Activated CD4-positive, alpha-beta T cell treated with anti-CD3 and anti-CD28 coated beads, Interleukin-2, amount 50 U/mL, for 16 hours (primary cell): Measurements from ENCODE around the gene GABPB1.
A peak's percentile ranks its signal among the peaks of the same experiment; 100 is the strongest.
"Not testable (repeated sequence)": the region's sequence is repeated elsewhere in the genome, so short reads cannot be mapped to it uniquely, and the experiment has no call there.

Experiments
- DNase-seq: peaks from one replicate; pipeline ENCODE4 v3.0.0-alpha.2; 2020

The GABPB1 gene

DNA sequence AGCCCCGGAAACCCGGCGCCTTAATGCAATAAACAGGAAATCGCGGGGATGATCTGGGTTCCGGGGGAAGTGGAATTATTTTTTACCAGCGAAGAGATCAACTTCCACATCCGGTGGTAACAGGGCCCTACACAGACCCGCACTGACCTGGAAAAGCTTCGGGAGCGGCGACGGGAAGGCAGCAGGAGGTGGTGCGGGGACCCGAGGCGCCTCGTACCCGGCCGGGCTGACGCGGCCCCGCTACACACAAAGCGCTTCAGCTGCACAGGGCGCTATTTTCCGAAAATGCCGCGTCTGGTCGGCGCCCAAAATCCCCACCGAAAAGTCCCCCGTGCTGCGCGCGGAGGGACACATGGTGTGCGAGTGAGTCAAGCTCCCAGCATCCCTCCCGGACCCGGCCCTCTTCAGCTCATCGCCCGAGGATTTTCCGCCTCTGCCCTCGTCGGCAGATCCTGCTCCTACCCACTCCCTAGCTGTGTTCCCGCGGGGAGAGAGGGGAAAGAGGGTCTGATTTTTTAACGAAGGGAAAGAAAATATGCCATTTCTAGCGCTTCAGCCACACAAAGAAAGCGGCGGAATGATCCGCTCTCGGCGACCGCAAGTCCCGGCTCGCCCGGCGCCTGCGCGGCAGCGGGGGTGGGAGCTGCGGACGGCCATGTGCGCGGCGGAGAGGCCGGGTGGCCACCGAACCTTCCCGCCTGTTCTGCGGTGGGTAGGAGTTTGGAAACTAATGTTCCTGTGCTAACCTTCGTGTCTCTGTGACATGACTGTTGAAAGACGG lies at the start of gene GABPB1:
TSS of gene GABPB1 (minus strand) at position 361 of the 781 bp plus-strand sequence. CDS start 45,400 bp downstream, outside the sequence.
- DNase-seq: peak; percentile 89

DNA sequence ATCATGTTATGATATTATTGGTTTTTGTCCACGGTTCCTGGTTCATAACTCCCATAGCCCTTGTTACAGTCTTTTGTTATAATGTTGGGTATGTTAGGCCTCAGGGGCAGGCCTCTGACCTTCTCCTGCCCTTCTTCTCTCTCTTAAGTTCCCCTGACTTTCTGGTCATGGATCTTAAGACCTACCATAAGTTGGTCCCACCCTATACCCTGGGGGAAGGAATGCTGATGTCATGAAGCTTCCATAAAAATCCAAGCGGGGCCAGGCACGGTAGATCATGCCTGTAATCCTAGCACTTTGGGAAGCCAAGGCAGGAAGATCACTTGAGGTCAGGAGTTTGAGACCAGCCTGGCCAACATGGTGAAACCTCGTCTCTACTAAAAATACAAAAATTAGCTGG lies 36.6 kb upstream of the GABPB1 start:
- DNase-seq: not testable (repeated sequence)

DNA sequence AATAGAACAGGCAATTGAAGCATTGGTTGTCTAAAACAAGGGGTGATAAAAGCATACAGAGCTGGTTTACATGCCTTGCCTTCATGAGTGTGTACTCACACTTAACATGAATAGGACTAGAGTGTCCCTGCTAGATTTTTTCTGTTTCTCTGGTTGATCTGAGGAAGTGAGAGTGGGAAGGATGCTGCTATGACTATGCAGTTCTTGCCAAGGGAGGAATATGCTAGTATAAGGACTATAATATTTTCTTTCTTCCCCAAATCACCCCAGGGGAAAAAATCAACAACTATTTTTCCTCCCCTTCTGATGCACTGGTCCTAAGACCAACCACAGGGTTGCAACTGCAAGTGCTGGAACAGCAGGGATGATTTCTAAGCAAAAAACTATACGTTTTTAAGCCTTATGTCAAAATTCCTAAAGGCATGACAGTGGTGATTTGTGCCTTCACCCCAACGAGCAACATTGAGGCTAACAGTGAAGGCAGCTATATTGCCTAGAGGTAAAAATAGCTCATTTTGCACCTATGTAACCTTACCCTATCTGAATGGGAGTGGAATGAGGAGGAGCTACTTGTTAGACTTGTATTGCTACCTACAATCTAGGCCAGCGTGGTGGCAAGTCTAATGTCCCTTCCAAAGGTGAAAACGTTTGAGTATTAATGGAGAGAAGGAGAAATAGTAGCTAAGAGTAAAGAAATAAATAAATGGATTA lies 35.7 kb upstream of the GABPB1 start:
- DNase-seq: no peak

DNA sequence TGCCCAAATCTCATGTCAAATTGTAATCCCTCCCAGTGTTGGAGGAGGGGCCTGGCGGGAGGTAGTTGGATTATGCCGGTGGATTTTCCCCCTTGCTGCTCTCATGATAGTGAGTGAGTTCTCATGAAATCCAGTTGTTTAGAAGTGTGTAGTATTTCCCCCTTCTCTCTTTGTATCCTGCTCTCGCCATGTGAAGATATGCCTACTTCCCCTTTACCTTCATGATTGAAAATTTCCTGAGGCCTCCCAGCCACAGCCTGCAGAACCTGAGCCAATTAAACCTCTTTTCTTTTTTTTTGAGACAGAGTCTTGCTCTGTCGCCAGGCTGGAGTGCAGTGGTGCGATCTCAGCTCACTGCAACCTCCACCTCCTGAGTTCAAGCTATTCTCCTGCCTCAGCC lies 27.4 kb upstream of the GABPB1 start:
- DNase-seq: not testable (repeated sequence)

DNA sequence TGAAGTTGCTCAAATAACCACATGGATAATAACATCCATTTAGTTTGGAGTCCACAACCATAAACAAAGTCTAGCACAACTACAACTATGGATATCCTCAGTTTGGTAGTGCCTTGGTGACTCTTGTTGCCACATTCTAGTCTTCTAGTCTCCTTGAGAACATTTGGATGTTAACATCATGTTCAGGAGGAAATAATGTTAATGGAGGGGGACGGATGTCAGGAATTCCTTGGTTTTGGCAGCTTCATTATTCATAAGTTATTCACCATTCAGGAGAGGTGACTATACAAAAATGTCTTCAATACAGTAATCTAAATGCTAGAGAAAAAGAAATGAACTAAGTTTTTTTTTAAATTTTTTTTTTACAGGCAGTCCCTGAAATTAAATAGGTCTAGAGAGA lies 26.4 kb upstream of the GABPB1 start:
- DNase-seq: no peak

DNA sequence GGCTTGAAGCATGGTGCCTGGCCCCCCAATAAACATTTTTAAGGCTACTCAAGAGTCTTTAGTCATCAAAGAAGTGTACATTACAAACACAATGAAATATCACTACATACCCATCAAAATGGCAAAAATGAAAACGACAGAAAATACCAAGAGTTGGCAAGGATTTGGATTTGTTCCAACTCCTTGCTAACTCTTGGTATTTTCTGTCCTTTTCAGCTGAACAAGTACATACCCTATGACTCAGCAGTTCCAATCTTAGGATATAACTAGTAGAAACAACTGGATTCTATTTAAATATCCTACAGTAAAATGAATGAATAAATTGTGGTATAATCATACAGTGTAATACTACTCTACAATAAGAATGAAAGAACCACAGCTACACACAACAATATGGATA lies 25.1 kb upstream of the GABPB1 start:
- no peak for DNase-seq

DNA sequence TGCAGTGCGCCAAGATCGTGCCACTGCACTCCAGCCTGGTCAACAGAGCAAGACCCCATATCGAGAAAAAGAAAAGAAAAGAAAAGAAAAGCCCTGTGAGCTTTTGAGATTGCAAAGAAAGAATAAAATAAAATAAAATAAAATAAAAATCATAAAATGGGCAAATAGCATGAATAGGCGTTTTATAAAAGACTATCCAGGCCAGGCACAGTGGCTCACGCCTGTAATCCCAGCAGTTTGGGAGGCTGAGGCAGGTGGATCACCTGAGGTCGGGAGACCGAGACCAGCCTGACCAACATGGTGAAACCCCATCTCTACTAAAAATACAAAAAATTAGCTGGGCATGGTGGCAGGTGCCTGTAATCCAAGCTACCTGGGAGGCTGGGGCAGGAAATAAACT lies 24.4 kb upstream of the GABPB1 start:
- DNase-seq: not testable (repeated sequence)

DNA sequence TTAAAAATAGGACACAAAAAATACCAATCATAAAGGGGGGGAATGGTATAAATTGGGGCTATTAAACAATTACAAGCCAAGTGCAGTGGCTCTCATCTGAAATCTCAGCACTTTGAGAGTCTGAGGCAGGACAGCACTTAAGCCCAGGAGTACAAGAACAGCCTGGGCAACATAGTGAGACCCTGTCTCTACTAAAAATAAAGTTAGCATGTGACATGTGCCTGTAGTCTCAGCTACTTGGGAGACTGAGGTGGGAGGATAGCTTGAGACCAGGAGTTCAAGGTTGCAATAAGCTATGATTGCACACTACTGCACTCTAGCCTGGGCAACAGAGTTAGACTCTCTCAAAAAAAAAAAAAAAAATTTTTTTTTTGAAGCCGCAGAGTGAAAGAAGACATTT lies 23.8 kb upstream of the GABPB1 start:
- DNase-seq: no peak

DNA sequence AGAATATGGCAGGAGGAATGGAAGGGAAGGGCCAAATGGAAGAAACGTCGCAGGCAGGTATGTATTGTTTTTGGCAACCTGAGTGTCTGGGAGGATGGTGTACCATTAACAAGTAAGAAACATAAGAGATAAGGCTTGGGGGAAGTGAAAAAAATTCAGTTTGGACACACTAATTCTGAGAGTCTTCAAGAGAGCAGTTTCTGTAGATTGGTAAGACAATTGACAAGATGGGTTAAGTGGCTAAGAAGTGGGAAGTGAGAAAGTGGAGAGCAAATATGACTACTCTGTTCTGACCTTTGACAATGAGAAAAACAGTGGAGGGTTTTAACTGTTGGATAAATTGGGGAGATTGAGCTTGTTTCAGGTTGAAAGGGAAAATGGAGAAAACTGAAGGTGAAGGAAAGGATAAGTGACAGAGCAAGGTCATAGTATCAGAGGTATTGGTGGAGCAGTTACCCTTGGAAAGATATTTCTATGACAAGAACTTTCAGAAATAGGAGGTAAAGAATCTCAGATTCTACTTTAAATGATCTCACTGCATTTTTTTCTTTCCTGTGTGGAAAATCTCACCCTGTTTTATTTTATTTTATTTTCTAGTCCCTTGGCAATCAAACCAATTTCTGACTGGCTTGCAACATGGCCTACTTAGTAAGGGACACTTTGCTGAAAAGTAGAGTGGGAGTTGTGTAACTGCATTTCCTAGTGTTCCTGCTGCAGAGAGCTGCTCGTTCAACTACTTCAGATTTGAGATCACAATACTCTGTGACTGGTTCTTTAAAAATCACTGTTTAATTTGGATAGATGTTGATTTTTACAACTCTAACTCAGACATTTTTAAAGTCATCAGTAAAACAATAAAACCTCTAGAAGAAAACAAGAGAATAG lies 23.1 kb upstream of the GABPB1 start:
- DNase-seq: peak; percentile 84

DNA sequence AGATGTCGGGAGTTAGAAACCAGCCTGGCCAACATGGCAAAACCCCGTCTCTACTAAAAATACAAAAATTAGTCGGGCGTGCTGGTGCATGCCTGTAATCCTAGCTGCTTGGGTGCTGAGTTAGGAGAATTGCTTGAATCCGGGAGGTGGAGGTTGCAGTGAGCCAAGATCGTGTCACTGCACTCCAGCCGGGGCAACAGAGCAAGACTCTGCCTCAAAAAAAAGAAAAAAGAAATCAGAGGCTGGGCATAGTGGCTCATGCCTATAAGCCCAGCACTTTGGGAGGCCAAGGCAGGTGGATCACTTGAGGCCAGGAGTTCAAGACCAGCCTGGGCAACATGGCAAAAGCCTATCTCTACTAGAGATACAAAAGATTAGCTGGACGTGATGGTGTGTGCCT lies 14.6 kb upstream of the GABPB1 start:
- DNase-seq: not testable (repeated sequence)

DNA sequence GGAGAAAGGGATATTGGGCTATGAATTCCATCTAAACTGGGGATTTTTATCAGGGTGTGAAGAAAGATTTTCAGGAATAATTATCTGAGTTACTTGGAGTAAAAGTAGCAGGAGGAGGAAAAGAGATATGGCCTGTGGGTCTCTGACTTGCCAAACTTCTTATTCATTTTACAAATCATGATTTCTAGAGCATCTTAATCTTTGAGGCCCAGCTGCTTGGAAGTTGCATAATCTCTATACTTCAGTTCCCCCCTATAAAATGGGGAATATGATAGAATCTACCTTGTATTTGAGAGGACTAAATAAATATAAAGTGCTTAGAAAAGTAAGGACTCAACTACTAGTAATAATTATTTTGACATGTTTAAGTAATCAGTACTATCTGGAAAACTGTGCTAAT lies 11.0 kb upstream of the GABPB1 start:
- no peak for DNase-seq

DNA sequence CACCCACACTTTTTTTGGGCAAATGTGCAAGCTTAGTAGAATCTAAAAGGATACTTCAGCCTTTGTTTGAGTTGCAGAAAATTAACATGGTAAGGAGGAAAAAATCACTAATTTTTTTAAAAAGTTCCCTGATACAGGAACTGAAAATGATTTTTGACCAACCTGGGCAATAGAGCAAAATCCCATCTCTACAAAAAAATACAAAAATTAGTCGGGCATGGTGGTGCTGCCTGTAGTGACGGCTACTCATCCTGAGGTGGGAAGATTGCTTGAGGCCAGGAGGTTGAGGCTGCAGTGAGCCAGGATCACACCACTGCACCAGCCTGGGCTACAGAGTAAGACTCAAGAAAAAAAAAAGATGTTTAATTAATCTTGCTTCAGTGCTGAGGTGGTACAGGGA lies 10.6 kb upstream of the GABPB1 start:
- DNase-seq: no peak

DNA sequence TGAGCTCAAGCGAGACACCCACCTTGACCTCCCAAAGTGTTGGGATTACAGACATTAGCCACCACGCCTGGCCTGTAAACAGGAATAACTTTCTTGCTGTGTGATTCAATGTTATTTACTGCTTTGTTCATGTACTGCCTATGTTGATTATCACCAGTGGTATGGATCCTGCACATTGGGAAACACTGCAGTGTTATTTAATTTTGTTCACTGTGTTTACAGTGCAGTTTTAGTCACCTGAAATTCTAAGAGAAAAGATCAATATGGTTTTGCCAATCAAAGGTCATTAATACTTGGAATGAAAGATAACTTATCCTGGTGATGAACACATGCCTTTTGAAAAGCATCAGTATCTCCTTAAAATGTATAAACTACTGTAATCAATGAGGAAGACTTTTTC lies 8.6 kb upstream of the GABPB1 start:
- no peak for DNase-seq

DNA sequence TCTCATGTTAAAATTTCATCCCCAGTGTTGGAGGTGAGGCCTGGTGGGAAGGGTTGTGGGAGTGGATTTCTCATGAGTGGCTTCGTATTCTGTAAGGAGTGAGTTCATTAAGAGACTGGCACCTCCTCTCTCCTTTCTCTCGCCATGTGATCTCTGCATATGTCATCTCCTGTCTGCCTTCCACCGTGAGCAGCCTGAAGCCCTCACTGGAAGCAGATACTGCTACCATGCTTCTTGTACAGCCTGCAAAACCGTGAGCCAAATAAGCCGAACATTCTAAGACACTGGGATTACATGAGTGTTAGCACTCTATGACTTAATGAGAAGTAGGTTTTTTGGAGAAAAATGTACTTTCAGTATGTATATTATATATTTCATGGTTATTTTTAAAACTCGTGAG lies 6.8 kb upstream of the GABPB1 start:
- no peak for DNase-seq

DNA sequence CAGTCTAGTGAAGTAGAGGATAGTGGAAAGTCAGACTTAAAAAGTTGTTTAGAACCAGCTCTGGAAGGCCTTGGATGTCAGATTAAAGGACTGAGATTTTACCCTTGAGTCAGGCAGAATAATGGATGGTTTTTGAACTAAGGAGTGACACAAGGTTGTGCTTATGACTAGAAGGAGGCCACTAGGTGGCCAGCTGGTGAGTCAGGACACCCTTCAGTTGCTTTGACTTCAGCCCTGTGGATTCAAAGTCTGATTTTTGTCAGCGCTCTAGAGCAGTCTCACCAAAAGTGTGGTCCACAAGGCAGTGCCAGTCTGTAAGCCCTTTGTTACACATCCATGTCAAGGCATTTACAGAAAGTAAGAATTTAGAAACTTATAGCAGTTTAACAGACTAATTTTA lies 3.8 kb upstream of the GABPB1 start:
- peak; percentile 53 for DNase-seq

DNA sequence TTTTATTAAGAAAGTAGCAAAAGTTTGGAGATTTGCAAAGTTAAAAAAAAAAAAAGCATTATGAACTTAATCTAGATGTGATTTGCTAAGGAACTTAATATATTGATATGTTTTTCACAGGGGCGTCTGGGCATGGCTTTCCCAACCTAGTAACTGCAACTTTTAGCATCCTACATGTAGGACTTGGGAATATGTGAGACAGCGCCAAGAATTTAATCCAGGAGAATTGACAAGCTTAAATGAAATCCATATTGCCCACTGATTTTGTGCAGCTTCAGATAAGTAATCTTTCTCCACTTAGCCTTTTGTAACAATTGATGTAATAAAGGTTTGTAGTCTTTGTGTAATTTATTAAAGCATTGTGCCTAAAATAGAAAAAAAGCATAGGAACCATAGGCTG lies 982 bp upstream of the GABPB1 start:
- DNase-seq: no peak

DNA sequence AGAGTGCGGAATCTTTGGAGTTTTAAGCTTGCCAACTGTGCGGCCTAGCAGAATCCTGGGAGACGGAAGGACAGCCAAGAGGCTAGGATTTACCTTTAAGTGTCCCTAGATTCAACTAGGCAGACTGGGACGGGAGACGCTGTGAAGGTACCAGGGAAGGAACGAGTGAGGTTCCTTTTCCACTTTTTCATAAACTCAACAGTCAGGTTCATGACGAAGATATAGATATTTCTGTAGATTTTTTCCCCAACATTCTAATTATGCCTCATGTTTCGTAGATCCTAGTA lies 564 bp upstream of the GABPB1 start:
- no peak for DNase-seq

DNA sequence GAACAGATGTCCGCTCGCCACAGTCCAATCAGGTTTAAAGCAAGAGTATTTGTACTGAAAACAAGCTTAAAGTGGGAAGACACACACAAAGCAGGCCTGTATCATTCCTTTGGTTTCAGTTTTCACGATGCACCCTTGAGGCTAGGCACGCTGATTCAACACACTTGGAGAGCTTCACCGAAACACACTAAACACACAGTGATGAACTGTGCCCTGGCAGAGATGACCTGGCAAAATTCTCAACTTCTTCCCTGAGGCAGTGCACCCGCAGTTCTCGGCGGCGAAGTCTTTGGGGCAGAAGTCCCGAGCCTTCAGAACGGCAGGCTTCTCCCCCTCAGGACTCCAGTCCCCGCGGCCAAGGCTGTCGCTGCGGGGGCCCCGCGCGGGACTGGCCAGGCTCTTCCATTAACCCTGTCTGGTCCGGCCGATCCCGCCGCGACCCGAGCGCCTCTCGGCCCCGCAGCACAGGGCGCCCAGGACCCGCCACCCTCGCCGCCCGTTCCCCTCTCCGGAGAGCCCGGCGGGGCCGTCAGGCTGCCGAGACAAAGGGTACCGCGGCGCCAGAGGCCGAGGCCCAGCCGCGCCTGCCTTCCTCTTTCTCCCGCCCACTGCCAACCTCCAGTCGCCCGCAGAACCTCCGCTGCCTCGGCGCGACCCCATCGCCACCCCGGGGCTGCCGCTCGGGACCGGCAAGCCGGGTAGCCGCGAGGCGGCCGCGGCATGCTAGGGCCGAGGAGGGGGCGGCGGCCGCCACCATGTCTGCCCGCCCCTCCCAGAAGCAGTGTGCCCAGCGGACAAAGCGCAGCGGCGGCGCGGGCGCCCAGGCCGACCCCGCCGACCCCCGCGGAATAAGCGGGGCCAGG lies 792 bp downstream of the GABPB1 start:
- DNase-seq: peak; percentile 79

DNA sequence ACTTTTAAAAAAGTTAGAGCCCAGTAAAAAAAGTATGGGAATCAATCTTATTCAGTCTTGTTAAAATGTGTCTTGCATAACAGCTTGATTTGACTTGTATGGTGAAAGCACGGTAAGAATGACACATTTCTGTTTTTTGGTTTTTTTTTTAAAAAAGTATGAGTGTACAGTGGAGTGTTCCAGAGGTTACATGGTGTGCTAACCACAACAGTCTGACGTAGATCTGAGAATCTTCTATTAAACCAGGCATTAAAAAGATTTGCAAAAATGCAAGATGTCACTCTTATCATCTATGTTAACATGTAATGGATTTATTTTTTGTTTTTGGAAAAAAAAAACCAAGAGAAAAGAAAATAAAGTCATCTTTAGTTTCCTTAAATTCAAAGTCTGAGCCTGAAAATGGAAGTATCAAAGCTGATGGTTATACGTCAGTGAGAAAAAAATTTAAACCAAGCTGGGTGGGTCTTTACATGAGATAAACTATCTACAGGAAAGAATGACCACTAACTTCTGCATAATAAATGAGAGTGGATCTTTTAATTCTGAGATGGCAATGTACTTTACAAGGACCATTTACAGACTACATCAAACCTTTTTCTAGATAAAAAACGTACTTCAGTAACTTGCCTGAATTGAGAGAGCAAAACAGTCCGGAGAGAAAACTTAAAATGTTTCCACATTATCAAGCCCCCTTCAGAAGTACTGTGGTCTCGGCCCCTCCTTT lies 1.6 kb downstream of the GABPB1 start:
- DNase-seq: peak; percentile 71

DNA sequence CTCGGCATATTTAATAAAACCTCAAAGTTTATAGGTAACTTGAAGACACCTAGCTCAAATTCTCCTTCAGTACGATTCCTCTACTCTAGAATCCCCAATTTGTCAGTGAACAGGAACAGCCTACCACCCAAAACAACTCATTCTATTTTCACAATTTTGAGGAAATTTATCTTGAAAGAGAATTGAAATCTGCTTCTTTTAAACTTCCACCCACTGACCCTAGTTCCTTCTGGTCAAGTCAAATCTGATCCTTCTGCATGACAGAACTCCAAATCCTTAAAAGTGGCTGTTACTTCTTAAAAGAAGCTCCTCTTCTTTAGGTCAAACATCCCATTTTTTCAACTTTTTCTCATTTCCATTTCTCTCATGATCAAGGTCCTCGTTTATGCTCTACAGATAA lies 4.4 kb downstream of the GABPB1 start:
- no peak for DNase-seq

DNA sequence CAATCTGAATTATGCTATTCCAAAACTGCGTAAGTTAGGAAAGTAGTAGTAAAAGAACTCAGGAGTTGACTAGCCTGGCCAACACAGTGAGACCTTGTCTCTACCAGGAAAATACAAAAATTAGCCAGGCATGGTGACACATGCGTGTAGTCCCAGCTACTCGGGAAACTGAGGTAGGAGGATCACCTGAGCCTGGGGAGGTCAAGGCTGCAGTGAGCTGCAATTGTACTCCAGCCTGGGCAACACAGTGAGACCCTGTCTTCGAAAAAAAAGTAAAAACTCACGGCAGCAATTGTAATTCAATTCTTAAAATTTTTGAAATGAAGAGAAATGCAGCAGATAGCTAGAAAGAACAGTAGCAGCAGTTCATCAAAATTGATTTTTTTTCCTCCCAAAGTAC lies 9.7 kb downstream of the GABPB1 start:
- no peak for DNase-seq

DNA sequence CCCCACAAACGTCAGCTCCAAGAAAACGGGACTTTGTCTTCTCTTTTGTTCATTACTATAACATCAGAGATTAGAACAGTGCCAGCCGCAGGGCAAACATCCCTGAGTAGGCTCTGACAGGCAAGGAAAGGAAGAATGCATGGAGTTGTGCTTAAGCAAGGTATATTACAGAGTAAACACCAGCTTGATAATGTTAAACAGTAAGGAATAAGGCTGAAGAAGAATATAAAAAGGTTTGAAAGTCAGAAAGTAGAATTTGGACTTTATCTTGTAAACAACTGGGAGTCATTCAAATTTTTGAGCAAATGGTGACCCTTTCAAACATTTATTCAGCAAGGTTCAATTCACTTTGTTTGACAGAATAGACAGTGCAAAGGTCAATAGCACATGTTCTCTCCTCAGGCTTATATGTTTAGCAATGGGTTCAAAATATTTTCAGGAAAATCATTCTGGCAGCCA lies 11.0 kb downstream of the GABPB1 start:
- DNase-seq: no peak
